ENCODE measurements around the gene DSC1. TPM values are rescaled to one million over a fixed set of nuclear protein-coding genes. Genes with fewer than 3 reads are reported as not detected.

The DSC1 gene
- total and polyA plus RNA-seq, 2 of the 13 experiments (the other 11 are each of a cell fraction or from before 2014, with no cell fraction given), result not detected

- TF ChIP-seq ZBTB4 (CRISPR knock-in tag; IDR thresholded peaks at IDR 0.05; ENCODE audit: borderline replicate concordance) (0 out of 2 replicates have a peak, but pooled peaks have one; percentile 45), ZNF10 (CRISPR knock-in tag; IDR thresholded peaks at IDR 0.05; ENCODE audit: borderline replicate concordance, low read depth) (no peak), ZNF891 (CRISPR knock-in tag; IDR thresholded peaks at IDR 0.05) (no peak), ZNF704 (CRISPR knock-in tag; IDR thresholded peaks at IDR 0.05; ENCODE audit: borderline replicate concordance) (no peak), YY1 (IDR thresholded peaks at IDR 0.05; ENCODE audit: insufficient read depth, insufficient replicate concordance, low read depth, low read length) (peak; percentile 15), ZNF609 (CRISPR knock-in tag; IDR thresholded peaks at IDR 0.05; ENCODE audit: borderline replicate concordance) (peak; percentile 39; the same call in 1 of the 2 replicates), ZNF574 (CRISPR knock-in tag; IDR thresholded peaks at IDR 0.05) (no peak; the same call in 1 of the 2 replicates), FOSL1 (CRISPR knock-in tag; IDR thresholded peaks at IDR 0.05; ENCODE audit: borderline replicate concordance) (no peak), CREM (IDR thresholded peaks at IDR 0.05) (no peak), CREM (CRISPR knock-in tag; IDR thresholded peaks at IDR 0.05) (no peak), ZNF160 (CRISPR knock-in tag; IDR thresholded peaks at IDR 0.05) (no peak; the same call in 1 of the 2 replicates), TEAD3 (CRISPR knock-in tag; optimal IDR thresholded peaks at IDR 0.05; ENCODE audit: borderline replicate concordance) (no peak), RORA (CRISPR knock-in tag; IDR thresholded peaks at IDR 0.05) (no peak), PCBP2 (optimal IDR thresholded peaks at IDR 0.05; ENCODE audit: low read depth, low read length, poor library complexity, severe bottlenecking) (no peak)
Measured at GRCh38 chr18:31102025-31102684, 60.5 kb downstream of the DSC1 start, which contains the start of gene DSC2 (continued).

All from HepG2 (cell line).